Mammary epithelial cell (primary cell): Measurements from ENCODE around the gene KIF3A.

ENCODE experiments used
- EZH2 ChIP-seq: IDR thresholded peaks from 2 replicates; pipeline ENCODE4 v1.6.1; 2012; ENCODE audit warnings: low read length, inconsistent platforms, borderline replicate concordance
- TF ChIP-seq, protein P1 (sequence below), 2 donors: IDR thresholded peaks in 1 of 2; conservative IDR thresholded peaks in 1 of 2; 2 replicates each; pipeline ENCODE4 v1.5.1; 2011 to 2012; ENCODE audit warnings: inconsistent platforms in 2 of 2, low read length in 2 of 2, mild to moderate bottlenecking in 2 of 2, control low read depth in 1 of 2, low read depth in 1 of 2; ENCODE audit not compliant: insufficient read depth in 1 of 2; ENCODE audit errors: extremely low read depth in 1 of 2

DNA sequence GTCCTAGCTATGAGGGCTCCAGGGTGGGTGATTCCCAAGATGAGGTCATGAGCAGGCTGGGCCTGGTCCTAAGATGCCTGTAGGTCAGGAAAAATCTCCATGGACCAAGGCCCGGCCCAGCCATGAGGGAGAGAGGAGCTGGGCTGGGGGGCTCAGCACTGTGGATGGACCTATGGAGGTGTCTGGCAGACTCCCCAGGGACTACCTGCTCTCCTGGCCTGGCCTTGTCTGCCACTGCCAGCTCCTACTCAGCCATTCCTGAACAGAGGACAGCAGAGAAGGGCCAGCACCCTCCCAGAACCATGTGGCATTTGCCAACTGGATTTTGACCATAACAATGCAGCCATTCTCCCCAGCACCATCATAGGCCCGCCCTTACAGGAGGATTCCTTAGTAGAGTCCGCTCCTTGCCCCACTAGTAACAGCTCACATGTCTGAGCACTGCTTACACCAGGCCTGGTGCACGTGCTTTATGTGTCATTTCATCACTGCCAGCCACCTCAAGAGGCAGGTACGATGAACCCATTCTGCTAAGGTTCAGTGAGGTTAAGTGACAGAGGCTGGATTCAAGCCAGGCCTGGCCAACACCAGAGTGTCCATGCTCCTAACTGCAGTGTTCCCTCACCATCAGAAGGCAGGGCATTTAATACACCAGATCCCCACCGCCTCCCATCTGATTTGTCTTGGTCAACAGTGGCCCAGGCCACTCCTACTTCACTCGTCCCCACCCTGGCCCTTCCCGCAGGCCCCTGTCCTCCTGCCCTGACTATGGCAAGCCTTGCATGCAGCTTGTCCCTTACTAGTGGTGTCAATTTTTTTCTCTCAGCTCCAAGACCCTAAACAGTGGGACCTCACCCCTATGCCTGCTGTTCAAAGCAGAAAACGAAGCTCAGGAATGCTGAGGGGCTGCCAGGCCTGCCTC lies 78.7 kb downstream of the KIF3A start:
- TF ChIP-seq EZH2 = no peak
- TF ChIP-seq, protein P1, sequence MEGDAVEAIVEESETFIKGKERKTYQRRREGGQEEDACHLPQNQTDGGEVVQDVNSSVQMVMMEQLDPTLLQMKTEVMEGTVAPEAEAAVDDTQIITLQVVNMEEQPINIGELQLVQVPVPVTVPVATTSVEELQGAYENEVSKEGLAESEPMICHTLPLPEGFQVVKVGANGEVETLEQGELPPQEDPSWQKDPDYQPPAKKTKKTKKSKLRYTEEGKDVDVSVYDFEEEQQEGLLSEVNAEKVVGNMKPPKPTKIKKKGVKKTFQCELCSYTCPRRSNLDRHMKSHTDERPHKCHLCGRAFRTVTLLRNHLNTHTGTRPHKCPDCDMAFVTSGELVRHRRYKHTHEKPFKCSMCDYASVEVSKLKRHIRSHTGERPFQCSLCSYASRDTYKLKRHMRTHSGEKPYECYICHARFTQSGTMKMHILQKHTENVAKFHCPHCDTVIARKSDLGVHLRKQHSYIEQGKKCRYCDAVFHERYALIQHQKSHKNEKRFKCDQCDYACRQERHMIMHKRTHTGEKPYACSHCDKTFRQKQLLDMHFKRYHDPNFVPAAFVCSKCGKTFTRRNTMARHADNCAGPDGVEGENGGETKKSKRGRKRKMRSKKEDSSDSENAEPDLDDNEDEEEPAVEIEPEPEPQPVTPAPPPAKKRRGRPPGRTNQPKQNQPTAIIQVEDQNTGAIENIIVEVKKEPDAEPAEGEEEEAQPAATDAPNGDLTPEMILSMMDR (conservative IDR thresholded peaks at IDR 0.05 in 1 of 2, IDR thresholded peaks at IDR 0.05 in 1 of 2; ENCODE audit: extremely low read depth in 1 of 2, insufficient read depth in 1 of 2, low read depth in 1 of 2, low read length in 2 of 2) = no peak
